Heart right ventricle (tissue), 16 donors: ENCODE results near the gene PSMB10. TPM values are rescaled to one million over a fixed set of nuclear protein-coding genes. Genes with fewer than 3 reads are reported as not detected.

ENCODE experiments used
- ATAC-seq, 8 donors: fragments of 200-7000 bp; cut with Tn5 transposase; one replicate each; pipeline ENCODE4 v1.9.1; 2020; ENCODE audit warnings: mild to moderate bottlenecking in 8 of 8, moderate library complexity in 8 of 8, moderate number of reproducible peaks in 1 of 8
- DNase-seq, 2 donors: peaks; one replicate each; pipeline ENCODE4 v3.0.0-alpha.2; 2020
- H3K27ac ChIP-seq, 10 donors: fragments of 200-600 bp; sonication (generic) in 2 of 10; one replicate each; pipeline versions ENCODE4 v1.5.0 to v1.8.0; 2020 to 2022; ENCODE audit warnings: mild to moderate bottlenecking in 3 of 10
- H3K27me3 ChIP-seq, 7 donors: fragments of 200-600 bp; one replicate each; pipeline ENCODE4 v1.8.0; 2021 to 2022; ENCODE audit warnings: mild to moderate bottlenecking in 2 of 7
- H3K36me3 ChIP-seq, 9 donors: fragments of 200-600 bp; sonication (generic) in 1 of 9; one replicate each; pipeline versions ENCODE4 v1.5.0 to v1.8.0; 2020 to 2022; ENCODE audit warnings: mild to moderate bottlenecking in 2 of 9
- H3K4me1 ChIP-seq, 9 donors: fragments of 200-600 bp; sonication (generic) in 1 of 9; one replicate each; pipeline versions ENCODE4 v1.5.0 to v1.8.0; 2020 to 2022; ENCODE audit warnings: mild to moderate bottlenecking in 4 of 9
- H3K4me3 ChIP-seq, 10 donors: fragments of 200-600 bp; sonication (generic) in 2 of 10; one replicate each; pipeline versions ENCODE4 v1.5.0 to v1.8.0; 2020 to 2022; ENCODE audit warnings: mild to moderate bottlenecking in 7 of 10, moderate library complexity in 2 of 10
- H3K9me3 ChIP-seq, 11 donors: fragments of 200-600 bp in 10 of 11; sonication (generic) in 2 of 11; one replicate each; pipeline versions ENCODE4 v1.5.0 to v1.8.0; 2013 to 2022; ENCODE audit warnings: mild to moderate bottlenecking in 2 of 11, control low read depth in 1 of 11, moderate library complexity in 1 of 11
- WGBS, 2 donors: extraction: QIAGEN DNeasy Blood & Tissue Kit; methylation state at CpG; one replicate each; pipeline ENCODE4 v1.1.7; 2013; ENCODE audit warnings: inconsistent platforms in 1 of 2; 5-methylcytosine and 5-hydroxymethylcytosine counted together
- intact Hi-C, 10 donors: fragments of 100-400 bp; cut with DNase I; formaldehyde crosslinking; loops; one replicate each; pipeline versions ENCODE4 v1.11.1 to v1.14.2; 2022
- polyA plus RNA-seq, 2 donors: library from polyadenylated mRNA; stranded (reverse); fragments of 200-250 nt; gene quantifications; one replicate each; pipeline ENCODE4 v1.2.3, GENCODE V29; 2013
- total RNA-seq, 10 donors: library from RNA; stranded (reverse); fragmentation: NEBNext Ultra II Directional in 3 of 10; extraction: Animal tissue kit (Norgen Biotek cat#: 25700) in 3 of 10; gene quantifications; one replicate each; pipeline versions ENCODE4 v1.2.1 to v1.2.4, GENCODE V29; 2021 to 2023
- TF ChIP-seq, protein P1 (sequence below), 9 donors: fragments of 200-600 bp; sonication (generic) in 2 of 9; IDR thresholded peaks; one replicate each; pipeline versions ENCODE4 v1.5.0 to v1.8.0; 2021 to 2022; ENCODE audit warnings: antibody characterized with exemption in 9 of 9, mild to moderate bottlenecking in 5 of 9, moderate library complexity in 1 of 9
- donor health status: Arrhythmogenic right ventricular cardiomyopathy.
- donor health status: ischemic (EF 13 %, LVEDD 7.1; RV severe dilation, severe dysfunction).
- donor health status: healthy with polysubstance abuse.
- donor health status: DM: no; HTN: yes; CAD: no.
- donor health status: DM: no; HTN: no; CAD: no.
- donor health status: ischemic (EF 25% LVEDD 6.9; RV normal size, moderate dysfunction).
- donor health status: ischemic (EF 25% LVEDD 5.7; RV mildly dilated, moderate dysfunction).
- donor health status: healthy.
- donor health status: DM: yes; HTN: yes; CAD: no.
- donor health status: Ischemic cardiomyopathy.
- donor health status: ischemic (EF 35%, LVEDD 5.7; RV mildly dilated, moderate dysfunction).
- donor health status: nonischemic (EF 11% LVEDD 7.7; RV severe dilation, severe dysfunction).
- donor health status: DM: yes; HTN: yes; CAD: no.
- donor health status: PGD.
- donor health status: ischemic (EF 29% LVEDD 5.4; RV normal size, mild dysfunction).
- donor health status: nonischemic (EF 23%, LVEDD 6.1; RV moderate dilation, normal function).

PSMB10 gene
- total and polyA plus RNA-seq, 12 donors, result 48.9 to 170 (median 63.6) TPM

DNA sequence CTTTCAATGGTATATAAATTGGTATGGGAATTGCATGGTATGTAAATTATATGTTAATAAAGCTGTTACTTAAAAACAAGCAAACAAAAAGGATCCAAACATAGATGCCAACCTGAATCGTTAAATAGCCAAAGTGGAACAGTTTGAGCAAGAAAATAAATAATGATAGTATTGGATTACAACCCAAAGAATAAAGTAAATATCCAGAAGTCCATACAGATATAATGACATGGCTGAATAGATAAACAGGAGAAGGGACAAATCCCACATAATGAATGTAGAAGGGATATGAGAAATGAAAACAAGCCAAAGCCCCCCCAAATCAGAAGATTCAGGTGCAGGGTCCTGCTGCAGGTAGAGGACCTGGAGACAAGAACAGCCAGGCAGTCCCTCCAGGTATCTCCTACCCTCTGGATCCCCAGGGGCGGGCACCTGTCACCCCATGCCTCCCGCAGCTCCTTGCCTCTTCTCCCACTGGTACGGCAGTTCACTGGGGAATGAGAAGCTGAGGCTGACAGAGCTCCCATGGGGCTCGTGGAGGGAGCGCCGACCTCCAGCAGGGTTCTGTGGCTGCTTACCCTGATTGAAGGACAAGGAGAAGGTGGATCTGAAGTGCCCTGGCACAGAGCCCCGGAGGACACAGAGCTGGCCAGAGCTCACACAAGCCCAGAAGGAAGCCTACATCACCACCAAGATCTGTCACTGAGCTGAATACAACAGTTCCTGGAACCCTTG is 17.2 kb upstream of the PSMB10 start:
- intact Hi-C loops, result no loop called here
- Histone ChIP-seq H3K27ac (peak overlapping the region in 2 of 10 donors; percentile 48 to 53), H3K27me3 (no peaks in the 10 kb centered on the region), H3K36me3 (peaks cover 5 to 100% (median 95%) of the 10 kb centered on the region in 9 donors), H3K4me3 (no peak overlapping the region), H3K9me3 (no peaks in the 10 kb centered on the region), H3K4me1 (peaks cover 12 to 42% (median 22%) of the 10 kb centered on the region in 9 donors)
- 67 to 72% methylated on average over 8 of the region's 8 CpGs for WGBS, 2 donors
- ATAC-seq (peak in 1 of 8 donors; percentile 25), DNase-seq (no peak)
- TF ChIP-seq, protein P1, sequence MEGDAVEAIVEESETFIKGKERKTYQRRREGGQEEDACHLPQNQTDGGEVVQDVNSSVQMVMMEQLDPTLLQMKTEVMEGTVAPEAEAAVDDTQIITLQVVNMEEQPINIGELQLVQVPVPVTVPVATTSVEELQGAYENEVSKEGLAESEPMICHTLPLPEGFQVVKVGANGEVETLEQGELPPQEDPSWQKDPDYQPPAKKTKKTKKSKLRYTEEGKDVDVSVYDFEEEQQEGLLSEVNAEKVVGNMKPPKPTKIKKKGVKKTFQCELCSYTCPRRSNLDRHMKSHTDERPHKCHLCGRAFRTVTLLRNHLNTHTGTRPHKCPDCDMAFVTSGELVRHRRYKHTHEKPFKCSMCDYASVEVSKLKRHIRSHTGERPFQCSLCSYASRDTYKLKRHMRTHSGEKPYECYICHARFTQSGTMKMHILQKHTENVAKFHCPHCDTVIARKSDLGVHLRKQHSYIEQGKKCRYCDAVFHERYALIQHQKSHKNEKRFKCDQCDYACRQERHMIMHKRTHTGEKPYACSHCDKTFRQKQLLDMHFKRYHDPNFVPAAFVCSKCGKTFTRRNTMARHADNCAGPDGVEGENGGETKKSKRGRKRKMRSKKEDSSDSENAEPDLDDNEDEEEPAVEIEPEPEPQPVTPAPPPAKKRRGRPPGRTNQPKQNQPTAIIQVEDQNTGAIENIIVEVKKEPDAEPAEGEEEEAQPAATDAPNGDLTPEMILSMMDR (IDR thresholded peaks at IDR 0.05), result no peak

DNA sequence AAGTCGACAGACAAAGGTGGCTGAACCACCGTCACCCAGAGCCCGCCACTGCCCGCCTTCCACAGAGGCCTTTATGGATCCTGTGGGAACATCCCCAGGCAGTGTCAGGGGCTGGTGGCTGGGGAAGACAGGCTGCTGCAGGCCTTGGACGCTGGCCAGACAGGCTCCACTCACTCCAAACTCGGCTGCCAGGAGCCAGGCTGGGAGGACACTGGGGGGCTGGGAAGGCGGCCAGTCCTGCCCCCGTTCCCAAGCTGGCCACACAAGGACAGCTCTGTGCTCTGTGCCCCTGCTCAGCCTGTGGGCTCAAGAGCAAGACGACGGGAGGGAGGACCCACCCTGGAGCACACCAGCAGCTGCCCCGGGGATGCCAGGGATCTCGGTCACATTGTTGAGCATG is 14.8 kb upstream of the PSMB10 start:
- Histone ChIP-seq H3K27me3 (no peaks in the 10 kb centered on the region), H3K27ac (peak overlapping the region in 8 of 10 donors; percentile 48 to 81 (median 60)), H3K4me3 (no peak overlapping the region), H3K36me3 (peaks cover 5 to 100% (median 99%) of the 10 kb centered on the region in 9 donors), H3K4me1 (peaks cover 11 to 46% (median 20%) of the 10 kb centered on the region in 9 donors), H3K9me3 (no peaks in the 10 kb centered on the region)
- intact Hi-C loops, result no loop called here
- TF ChIP-seq, protein P1 (IDR thresholded peaks at IDR 0.05), result no peak
- WGBS, 2 donors, result 33 to 43% methylated on average over 12 of the region's 12 CpGs
- DNase-seq, result peak; percentile 77 to 83
- peak; percentile 60 to 89 (median 70) for ATAC-seq

DNA sequence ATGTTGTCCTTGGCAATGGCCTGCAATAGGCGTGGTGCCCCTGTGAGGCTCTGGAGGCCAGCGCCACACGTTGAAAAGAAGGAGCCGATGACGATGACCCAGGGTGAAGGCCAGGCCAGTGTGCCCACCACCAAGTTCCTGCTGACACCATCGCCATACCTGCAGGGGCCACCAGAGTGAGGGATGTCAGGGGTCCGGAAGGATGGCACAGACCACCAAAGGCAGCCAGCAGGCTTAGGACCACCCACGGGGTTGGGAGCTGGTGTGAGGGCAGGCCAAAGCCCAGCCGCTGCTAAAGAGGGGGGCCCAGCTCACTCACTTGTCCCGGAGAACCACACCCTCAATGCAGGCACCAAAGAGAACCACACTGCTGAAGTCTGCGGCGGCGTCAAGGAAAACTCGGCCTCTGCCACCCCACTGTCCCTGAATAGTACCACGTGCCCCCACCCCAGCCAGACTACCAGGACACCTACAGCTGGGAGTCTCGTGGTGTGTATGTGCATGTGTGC is 13.7 kb upstream of the PSMB10 start:
- intact Hi-C loops, result no loop called here
- ATAC-seq (peak in 1 of 8 donors; percentile 2), DNase-seq (no peak)
- 87 to 90% methylated on average over 16 of the region's 16 CpGs for WGBS, 2 donors
- Histone ChIP-seq H3K27ac (peak overlapping the region in 2 of 10 donors; percentile 52 to 76), H3K9me3 (no peaks in the 10 kb centered on the region), H3K4me1 (peaks cover 11 to 56% (median 26%) of the 10 kb centered on the region in 9 donors), H3K4me3 (no peak overlapping the region), H3K27me3 (no peaks in the 10 kb centered on the region), H3K36me3 (peaks cover 5 to 100% (median 99%) of the 10 kb centered on the region in 9 donors)
- TF ChIP-seq, protein P1 (IDR thresholded peaks at IDR 0.05), result no peak

DNA sequence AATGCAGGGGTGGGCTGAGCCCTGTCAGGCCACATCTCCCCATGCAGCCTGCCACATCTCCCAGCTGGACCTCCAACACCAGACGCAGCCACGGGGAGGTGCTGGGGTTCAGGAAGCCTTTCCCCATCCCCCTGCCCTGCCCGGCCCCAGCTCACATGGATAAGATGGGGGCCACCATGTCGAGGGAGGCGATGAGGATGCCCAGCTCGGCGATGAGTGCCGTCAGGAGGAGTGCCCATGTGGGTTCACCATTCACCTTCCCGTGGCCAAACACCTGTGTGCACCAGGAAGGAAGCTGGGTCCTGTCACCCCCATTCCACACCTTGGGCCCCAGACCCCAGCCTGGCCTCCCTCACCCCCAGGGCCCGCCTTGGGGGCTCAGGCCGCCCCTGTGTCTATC is 13.0 kb upstream of the PSMB10 start:
- ATAC-seq, result no peak
- H3K4me1 ChIP-seq, result peaks cover 14 to 58% (median 34%) of the 10 kb centered on the region in 9 donors
- no peak for DNase-seq
- TF ChIP-seq, protein P1 (IDR thresholded peaks at IDR 0.05), result no peak
- H3K27me3 ChIP-seq, result no peaks in the 10 kb centered on the region
- WGBS, 2 donors, result 90% methylated on average over 11 of the region's 11 CpGs
- H3K4me3 ChIP-seq, result no peak overlapping the region
- no peak overlapping the region for H3K27ac ChIP-seq
- H3K36me3 ChIP-seq, result peaks cover 5 to 100% (median 99%) of the 10 kb centered on the region in 9 donors
- no peaks in the 10 kb centered on the region for H3K9me3 ChIP-seq
- intact Hi-C loops, result loop anchor here in 1 of 10 donors (10.0 kb wide), 1 partner anchor 405 kb away; no protein-coding TSS in a partner anchor
